GM10266 (cell line): ENCODE results near the gene G2E3.
A peak's percentile ranks its signal among the peaks of the same experiment; 100 is the strongest.

Experiments
- DNase-seq: peaks from one replicate; pipeline ENCODE4 v3.0.0; 2012; ENCODE audit errors: extremely low spot score
- TF ChIP-seq, protein P1 (sequence below): IDR thresholded peaks from 2 replicates; pipeline ENCODE4 v1.5.1; 2012; ENCODE audit warnings: mild to moderate bottlenecking, low read depth; ENCODE audit not compliant: control insufficient read depth, insufficient read depth; ENCODE audit errors: missing control alignments

The G2E3 gene

GRCh38 chr14:30607156-30607780, 48.3 kb downstream of the G2E3 start:
- no peak for DNase-seq
- TF ChIP-seq, protein P1, sequence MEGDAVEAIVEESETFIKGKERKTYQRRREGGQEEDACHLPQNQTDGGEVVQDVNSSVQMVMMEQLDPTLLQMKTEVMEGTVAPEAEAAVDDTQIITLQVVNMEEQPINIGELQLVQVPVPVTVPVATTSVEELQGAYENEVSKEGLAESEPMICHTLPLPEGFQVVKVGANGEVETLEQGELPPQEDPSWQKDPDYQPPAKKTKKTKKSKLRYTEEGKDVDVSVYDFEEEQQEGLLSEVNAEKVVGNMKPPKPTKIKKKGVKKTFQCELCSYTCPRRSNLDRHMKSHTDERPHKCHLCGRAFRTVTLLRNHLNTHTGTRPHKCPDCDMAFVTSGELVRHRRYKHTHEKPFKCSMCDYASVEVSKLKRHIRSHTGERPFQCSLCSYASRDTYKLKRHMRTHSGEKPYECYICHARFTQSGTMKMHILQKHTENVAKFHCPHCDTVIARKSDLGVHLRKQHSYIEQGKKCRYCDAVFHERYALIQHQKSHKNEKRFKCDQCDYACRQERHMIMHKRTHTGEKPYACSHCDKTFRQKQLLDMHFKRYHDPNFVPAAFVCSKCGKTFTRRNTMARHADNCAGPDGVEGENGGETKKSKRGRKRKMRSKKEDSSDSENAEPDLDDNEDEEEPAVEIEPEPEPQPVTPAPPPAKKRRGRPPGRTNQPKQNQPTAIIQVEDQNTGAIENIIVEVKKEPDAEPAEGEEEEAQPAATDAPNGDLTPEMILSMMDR, result no peak

DNA sequence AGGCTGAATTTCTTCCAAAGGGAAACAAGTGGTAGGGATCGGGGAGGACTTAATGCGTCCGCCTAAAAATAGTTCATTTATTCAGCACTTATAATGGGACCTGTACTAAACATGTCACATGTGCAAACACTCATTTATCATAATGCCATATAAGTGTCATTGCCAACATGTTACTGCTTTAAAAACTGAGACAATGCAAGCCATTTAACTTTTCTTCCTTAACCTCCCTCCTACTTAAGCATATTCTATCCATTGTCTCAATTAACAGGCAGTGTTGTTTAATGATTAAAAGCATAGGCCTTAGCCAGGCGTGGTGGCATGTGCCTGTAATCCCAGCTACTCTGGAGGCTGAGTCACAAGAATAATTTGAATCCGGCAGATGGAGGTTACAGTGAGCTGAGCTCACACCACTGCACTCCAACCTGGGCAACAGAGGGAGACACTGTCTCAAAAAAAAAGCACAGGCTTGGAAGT, 49.6 kb downstream of the G2E3 start:
- TF ChIP-seq, protein P1, result no peak
- no peak for DNase-seq

DNA sequence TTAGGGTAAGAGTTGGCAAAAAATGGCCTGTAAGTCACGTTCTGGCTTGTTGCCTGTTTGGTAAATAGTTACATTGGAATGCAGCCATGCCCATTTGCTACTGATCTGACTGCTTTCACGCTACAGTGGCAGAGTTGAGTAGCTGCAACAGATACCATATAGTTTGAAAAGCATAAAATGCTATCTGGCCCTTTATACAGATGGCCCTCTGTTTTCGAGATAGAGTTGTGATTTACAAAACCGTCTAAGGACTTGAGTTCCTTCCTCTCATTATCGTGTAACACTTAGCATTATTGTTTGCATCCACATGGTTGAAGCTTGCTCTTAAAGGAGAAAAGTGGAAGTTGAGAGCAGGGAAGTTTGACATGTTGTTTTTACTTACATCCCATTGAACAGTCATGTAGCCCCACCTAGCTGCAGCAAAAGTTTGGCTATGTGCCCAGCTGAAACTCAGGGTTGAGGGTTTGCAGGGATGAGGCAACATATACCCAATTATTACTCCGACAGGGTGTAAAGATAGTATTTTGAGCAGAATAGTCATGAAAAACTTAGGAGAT, 51.9 kb downstream of the G2E3 start:
- DNase-seq, result peak; percentile 18
- TF ChIP-seq, protein P1, result peak; percentile 35

DNA sequence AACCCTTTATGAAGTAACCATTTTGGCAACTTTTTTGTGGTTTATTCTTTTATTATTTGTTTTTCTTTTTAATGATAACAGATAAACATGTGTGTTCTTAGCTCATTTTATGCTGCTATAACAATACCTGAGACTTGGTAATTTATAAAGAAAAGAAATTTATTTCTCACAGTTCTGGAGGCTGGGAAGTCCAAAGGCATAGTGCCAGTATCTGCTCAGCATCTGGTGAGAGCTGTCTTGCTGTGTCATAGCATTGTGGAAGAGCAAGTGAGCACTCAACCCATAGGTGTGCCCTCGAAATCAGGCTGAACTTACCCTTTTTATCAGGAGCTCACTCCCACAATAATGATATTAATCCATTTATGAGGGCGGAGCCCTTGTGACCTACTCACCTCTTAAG, 55.2 kb downstream of the G2E3 start:
- TF ChIP-seq, protein P1, result no peak
- no peak for DNase-seq

DNA sequence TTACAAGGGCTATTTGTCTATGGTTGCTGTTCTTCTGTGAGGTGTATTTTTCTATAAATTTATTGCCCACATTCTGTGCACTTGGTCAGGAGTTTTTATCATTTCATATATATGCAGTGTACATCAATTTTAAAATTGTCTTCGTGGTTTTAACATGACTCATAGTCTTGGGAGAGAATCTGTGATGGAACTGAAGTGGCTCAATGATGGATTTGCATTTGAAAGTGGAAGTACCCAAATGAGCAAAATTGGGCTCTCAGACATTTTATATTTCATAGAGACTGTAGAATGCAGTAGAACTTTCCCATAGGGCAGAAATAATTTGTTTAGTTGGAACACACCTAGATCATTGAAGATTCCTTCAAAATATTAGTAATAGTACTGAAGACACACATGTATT, 61.2 kb downstream of the G2E3 start:
- TF ChIP-seq, protein P1, result no peak
- peak; percentile 48 for DNase-seq

DNA sequence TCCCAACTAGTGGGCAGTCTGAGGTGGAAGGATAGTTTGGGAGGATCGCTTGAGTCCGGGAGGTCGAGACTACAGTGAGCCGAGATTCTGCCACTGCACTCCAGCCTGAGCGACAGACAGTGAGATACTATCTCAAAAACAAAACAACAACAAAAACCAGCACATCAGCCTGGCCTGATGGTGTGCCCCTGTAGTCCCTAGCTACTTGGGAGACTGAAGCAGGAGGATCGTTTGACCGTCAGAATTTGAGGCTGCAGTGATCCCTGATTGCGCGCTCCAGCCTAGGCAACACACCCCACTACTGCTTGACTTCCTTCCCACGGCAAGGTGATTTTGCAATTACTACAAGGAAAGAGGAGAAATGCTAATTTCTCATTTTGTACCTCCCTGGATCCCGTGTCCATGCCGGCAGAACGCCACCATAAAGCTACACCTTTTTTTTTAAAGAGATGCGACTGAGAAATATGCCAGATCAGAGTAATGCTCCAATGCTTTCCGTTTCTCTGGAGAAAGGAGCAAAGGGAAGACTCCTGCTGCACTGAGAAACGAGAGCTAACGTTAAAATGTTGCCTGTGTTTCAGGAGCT, 62.5 kb downstream of the G2E3 start:
- DNase-seq, result no peak
- TF ChIP-seq, protein P1, result no peak
